HUDEP-2 (cell line): ENCODE results near the gene TXNDC8.
"Not testable (repeated sequence)": the region's sequence is repeated elsewhere in the genome, so short reads cannot be mapped to it uniquely, and the experiment has no call there.

Source experiments
- DNase-seq, 76 experiments: peaks; one replicate each; lab custom pipeline; 2025; ENCODE audit not compliant: unreplicated experiment in 76 of 76; lab: John Stamatoyannopoulos, UW

The TXNDC8 gene

DNA sequence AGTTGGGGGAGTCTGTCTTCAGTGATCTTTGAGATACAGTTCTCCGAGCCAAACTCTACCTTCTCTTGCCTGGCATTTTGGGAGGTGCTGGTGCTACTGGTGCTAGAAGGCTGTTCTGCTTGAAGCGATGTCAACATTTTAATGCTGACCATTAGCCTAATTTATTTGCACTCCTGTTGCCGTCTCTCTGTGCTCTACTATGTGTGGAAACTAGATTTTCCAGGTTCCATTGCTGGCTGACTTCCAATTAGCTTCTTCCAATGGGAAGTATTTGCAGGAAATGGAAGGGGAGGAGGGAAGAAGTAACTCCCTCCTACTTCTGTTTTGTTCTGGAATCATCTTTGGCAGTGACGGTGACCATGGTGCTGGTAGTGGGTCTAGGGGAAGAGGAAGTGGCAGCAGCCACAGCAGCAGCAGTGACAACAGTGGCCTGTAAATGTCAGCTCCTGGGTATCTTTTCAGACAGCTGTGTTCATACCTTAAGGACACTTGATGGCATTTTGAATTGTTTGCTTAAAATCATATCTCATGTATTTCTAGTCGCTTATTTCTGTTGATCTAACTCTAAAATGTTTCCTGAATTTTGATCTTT lies 7.9 kb downstream of the TXNDC8 start:
- no peak for DNase-seq

GRCh38 chr9:110328763-110329162 lies 8.9 kb downstream of the TXNDC8 start:
- no peak for DNase-seq

DNA sequence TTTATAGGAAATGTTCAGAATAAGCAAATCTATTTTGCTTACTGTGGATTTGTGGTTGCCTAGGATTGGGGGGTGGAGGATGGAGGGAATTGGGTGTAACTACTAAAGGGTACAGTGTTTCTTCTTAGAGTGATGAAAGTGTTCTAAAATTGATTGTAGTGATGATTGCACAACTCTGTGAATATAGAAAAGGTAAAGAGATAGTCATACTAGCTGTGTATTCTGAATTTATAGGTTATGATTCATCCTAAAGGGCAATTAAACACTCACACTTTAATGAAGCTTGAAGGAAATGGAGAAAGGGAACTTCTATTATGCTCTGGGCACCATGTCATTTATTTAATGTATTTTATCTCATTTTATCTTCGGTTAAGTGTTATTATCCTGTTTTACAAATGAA lies 9.9 kb downstream of the TXNDC8 start:
- DNase-seq: no peak

DNA sequence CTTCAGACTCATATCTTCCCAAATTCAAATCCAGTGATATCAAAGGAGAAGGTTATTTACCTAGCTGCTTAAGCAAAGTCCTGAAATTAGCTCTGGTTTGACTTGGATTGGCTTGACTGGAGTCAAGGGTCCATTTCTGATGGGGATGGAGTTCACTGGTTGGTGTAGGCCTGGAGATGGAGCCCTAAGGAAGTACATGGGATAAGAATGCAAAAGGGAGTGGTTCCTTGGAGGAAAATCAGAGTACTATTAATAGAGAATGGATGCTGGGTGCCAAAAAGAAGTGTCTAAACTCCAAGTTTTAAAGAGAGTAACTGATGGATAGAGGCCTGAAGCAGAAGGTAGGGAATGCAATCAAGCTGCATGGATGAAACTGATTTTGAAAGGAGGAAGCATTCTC lies 13.8 kb downstream of the TXNDC8 start:
- DNase-seq: no peak

DNA sequence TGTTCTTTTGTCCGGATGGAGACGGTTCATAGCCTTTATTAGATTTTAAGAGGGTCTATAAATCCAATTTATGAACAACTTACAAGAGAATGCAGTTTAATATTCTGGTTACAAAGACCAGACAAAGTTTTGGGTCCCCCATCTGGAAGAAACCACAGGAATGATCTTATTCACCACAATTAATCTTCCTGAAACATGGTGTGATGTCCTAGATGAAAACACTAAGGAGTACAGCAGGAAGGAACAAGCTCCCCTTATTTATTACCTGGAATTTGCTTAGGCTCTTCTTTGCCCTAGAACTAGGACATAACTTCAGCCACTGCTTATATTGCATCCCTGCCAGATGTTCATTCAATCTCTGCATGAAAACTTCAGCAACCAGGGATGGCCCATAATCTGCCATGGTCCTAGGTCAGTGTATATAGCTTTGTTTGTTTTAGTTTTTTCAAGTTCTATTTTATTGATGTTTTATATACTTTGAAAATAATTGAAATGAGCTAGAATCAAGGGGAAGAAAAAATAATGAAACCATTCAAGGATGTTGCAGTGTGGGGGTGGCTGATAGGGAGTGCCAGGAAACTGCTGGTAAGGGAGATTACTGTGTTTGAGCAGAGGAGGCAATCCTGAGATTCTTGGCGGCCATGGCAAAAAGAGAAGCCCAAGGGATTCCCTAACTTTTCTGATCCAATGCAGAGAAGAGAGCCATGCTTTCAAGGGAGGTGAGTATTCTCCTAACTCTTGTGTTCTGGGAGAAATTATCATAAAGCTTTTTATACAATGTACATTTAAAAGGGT lies 16.8 kb downstream of the TXNDC8 start:
- DNase-seq: no peak

- no peak for DNase-seq
These were observed 17.7 kb downstream of the TXNDC8 start for GRCh38 chr9:110319781-110320492.

DNA sequence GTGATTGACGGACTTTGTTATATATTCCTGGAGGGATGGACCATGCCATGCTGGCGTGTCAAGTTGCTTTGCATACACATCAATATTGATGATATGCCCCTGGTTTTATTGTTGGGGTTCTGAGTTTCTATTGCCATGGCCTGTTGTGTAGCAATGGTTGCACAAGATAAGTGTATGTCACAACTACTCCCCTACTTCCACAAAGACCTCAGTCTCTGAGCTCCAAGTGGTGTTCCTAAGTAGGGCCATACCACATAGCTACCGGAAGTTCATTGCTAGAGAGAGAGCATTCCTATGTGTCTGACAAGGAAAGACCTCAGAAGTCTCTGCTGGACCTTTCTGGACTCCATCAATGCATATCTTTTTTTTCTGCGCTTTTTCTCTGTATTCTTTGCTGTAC lies 19.8 kb downstream of the TXNDC8 start:
- DNase-seq: no peak

- DNase-seq: no peak
These were observed 21.2 kb downstream of the TXNDC8 start for GRCh38 chr9:110316261-110317075.

GRCh38 chr9:110311978-110312377 lies 25.7 kb downstream of the TXNDC8 start:
- not testable (repeated sequence) for DNase-seq

- DNase-seq: no peak
These were observed 28.0 kb downstream of the TXNDC8 start for GRCh38 chr9:110309681-110310080.

GRCh38 chr9:110308633-110309038 lies 29.0 kb downstream of the TXNDC8 start:
- no peak for DNase-seq

DNA sequence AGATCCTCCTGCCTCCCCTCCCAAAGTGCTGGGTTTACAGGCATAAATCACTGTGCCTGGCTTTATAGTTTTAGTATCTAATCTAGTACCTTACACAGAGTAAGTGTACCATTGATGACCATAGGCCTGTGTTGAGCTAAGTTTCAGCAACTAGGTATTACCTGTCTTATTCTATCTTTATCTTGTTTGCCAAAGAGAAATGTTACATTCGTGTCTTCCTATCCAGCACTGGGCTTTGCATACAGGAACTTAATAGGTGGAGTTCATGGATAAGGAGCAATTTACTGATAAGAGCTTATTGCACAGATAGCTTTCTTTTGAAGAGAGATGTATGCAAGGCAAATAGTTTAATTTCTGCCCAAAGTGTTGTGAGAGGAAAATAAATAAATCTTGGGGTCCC lies 30.5 kb downstream of the TXNDC8 start:
- DNase-seq: no peak

DNA sequence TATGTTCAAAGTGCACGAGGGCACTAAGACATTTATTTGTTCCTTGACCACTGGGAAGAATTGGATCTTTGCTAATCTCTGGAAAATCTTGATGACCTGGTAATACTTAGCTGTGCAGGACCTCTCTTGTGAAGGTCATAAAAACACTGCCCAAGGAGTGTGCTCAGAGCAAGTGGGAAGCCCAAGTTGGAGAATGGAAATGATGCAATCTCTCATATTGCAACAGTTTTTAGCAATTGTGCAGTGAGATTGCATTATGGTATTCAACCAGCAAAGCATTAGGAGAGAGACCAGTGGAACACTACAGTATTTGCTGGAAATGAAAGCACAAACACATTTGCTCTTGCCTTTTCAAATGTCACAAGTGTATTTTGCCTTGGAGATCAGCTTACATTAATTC lies 34.5 kb downstream of the TXNDC8 start:
- DNase-seq: no peak

DNA sequence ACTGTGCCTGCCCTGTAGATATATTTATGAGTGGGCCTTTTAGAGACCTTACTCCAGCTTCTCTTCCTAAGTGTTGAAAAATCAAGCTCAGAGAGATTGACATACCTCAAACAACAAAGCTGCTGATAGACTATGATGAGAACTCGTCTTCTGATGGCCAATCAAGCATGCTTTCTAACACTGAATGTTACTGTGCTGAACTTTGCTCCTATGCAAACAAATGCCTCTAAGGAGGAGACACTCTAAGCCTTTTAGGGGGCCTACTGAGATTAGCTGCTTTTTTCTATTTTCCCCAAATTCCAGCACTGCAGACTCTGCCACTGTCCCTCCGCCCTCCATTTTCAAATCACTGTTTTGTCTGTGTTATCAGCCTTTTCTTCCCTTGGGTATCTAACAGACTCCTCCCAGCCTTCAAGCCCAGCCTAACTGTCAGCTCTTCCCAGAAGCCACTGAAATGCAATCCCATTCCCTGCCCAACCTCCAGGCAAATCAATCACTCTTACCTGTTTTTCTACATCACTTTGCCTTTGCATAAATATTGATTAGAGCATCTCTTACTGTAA lies 39.5 kb downstream of the TXNDC8 start:
- DNase-seq: no peak

GRCh38 chr9:110293248-110293647 lies 44.4 kb downstream of the TXNDC8 start:
- no peak for DNase-seq

DNA sequence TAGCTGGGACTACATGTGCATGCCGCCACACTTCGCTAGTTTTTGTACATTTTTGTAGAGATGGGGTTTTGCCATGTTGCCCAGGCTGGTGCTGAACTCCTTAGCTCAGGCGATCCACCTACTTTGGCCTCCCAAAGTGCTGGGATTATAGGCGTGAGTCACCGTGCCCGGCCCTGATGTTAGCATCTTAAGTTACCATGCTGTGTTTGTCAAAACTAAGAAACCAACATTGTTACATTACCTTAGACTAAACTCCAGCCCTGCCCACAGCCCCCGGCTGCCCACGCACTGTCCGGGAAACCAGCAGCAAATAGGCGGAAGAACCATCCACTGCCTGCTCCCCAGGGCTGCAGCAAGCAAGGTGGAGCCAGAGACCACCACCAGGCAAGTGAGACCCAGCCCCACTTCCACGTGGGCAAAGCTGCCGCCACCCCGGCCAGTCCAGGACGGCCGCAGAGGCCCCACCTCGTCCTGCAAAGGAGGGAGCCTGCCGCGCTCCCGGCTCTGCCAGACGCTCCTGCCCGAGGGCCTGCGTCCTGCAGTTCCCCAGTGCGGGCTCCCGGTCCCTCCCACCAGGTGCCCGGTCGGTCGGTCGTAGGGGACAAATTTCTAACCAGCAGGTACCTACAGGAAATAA lies 45.6 kb downstream of the TXNDC8 start:
- no peak for DNase-seq

DNA sequence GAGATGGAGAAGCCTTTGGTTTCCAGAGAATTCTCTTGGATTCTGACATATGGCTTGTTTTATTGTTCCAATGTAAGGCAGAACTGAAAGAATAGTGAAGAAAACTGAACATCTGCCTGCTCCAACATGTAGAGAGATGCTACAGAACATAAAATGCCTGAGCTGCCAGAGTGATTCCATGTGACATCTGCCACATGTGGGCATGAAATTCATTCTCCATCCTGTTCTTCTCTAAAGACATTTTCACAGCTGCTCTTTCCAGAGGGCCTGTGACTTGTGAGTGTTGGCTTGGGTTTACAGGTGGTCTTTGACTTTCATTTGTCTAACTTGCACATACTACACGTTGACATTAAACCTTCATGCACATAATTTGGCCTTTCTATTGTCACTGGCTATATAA lies 47.7 kb downstream of the TXNDC8 start:
- no peak for DNase-seq

GRCh38 chr9:110288503-110288902 lies 49.2 kb downstream of the TXNDC8 start:
- DNase-seq: no peak

- DNase-seq: no peak
These were observed 50.4 kb downstream of the TXNDC8 start for GRCh38 chr9:110287289-110287680.

- DNase-seq: no peak
These were observed 53.3 kb downstream of the TXNDC8 start for GRCh38 chr9:110284211-110284844.
